NOMO-1 treated with dmso at 0.1 percent for 144 hours (cell line): ENCODE results near the gene STX8.
"Not testable (repeated sequence)": the region's sequence is repeated elsewhere in the genome, so short reads cannot be mapped to it uniquely, and the experiment has no call there.

Experiments
- DNase-seq: peaks from one replicate; lab custom pipeline; 2025; ENCODE audit not compliant: unreplicated experiment; lab: John Stamatoyannopoulos, UW

Gene STX8

DNA sequence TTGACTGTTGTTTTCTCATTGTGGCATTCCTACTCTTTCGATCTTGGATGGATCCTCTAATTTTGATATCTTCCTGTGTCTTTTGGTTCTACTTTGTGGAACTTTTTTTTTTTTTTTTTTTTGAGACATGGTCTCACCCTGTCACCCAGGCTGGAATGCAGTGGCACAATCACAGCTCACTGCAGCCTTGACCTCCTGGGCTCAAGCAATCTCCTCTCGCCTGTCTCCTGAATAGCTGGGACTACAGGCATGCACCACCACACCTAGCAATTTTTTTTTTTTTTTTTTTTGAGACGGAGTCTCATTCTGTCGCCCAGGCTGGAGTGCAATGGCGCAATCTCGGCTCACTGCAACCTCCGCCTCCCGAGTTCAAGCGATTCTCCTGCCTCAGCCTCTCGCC, 220.4 kb downstream of the STX8 start:
- not testable (repeated sequence) for DNase-seq

DNA sequence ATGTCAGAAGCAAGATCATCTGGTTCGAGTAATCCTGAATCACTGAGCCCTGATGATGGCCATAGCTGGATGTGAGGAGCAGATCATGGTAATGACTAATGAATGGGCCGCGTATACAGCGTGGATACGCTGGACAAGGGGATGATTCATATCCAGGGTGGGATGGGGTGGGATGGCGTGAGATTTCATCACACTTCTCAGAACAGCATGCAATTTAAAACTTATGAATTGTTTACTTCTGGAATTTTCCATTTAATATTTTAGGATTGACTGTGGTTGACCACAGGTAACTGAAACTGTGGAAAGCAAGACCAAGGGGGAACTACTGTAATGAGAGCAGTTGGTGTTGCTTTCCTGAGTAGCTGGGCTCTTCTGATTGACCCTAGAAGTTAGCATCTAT, 225.5 kb downstream of the STX8 start:
- no peak for DNase-seq

- no peak for DNase-seq
These were observed 229.2 kb downstream of the STX8 start for GRCh38 chr17:9346296-9346926.

- no peak for DNase-seq
These were observed 232.1 kb downstream of the STX8 start for GRCh38 chr17:9343516-9343915.

DNA sequence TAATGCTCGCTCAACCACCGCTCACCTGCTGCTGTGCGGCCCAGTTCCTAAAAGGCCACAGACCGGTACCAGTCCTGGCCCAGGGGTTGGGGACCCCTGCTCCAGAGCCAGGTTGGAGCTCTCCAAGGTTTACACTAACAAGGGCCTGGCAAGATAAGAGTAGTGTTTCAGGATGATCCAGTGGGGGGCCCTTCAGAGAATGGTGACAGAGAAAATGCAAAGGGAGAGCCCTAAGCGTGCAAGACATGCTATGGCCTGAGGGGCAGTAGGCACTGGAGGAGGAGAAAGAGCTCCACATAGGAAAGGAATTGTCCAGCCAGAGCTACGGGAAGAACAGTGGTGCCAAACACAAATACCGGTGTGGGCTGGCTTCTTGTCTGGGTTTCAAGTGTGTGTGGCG, 233.4 kb downstream of the STX8 start:
- DNase-seq = no peak

DNA sequence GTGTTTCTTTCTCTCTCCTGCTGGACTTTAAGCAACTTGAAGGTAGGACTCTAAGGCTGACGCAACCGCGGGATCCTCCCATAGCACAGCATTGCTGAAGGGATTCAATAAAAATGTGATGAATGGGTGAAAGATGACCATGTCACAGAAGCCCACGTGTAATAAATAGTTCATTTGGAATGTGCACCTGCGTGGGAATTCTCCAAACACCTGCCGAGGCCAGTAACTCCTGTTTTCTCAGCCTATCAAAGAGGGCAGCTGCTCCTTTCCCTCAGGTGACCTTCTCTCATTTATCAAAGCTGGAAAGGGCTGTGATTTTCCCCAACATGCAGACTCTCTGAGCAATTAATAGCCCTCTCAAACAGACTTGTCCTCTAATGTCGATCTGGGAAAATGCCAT, 235.7 kb downstream of the STX8 start:
- DNase-seq = no peak

DNA sequence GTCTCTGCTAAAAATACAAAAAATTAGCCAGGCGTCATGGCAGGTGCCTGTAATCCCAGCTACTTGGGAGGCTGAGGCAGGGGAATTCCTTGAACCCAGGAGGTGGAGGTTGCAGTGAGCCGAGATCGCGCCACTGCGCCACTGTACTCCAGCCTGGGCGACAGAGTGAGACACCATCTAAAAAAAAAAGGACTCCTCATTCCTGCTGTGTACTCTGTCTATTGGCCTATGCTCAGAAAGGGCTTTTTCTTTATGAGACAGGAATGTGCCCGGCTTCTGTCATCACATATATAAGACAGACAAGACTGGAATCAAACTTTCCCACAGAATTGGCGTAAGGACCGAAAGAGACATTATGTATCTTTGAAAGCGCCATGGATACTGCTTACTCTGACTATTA, 236.1 kb downstream of the STX8 start:
- DNase-seq = not testable (repeated sequence)

- DNase-seq = no peak
These were observed 238.8 kb downstream of the STX8 start for GRCh38 chr17:9336817-9337216.

DNA sequence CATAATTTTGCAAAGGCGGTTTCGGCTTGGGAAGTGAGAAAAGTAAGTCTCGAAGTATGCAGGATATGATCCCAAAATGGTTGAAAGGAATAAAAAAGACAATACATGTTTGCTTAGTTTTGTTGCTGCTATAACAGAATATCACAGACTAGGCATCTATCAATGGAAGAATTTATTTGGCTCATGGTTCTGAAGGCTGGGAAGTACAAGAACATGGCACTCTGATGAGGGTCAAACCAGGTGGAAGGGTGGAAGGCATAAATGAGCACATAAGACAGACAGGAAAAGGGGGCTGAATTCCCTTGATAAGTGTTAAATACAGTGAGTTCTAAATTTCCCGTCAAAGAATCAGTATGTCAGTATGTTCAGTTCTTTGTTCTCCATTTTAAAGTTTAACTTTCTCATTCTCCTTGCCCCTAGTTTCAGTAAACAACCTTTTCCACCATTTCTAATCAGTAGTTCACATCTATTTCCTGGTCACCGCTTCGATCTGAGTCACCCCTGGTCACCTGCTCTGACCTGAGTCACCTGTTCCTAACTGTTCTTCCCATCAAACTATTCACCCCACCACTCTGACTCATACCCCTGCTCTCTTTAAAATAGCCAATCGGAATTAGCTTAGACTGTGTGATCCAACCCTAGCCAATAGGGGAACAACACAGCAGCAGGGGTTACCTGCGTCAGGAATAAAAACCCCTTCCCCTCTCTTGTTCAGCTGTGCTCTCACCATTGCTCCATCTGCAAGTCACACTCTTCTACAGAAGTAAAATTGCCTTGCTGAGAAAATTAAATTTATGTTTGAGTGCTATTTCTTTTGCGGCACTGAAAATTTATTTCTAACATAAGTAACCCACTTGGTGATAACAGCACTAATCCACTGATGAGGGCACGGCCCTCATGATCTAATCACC, 240.8 kb downstream of the STX8 start:
- no peak for DNase-seq

DNA sequence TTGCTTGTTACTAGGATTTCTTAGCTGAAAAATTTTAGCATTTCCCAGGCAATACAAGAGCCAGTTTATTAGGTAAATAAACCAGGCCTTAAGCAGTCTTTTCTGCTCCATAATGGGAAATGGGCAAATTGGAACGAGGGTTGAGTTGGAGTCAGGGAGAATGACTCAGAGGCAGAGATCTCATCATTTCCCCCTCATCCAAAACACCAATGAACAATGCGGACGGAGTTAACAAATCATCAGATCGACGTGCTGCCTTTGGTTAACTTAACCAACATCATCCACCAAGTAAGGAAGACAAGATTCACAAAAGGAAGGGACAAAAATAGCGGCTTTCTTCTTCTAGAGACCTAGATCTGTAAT, 243.5 kb downstream of the STX8 start:
- DNase-seq = no peak

DNA sequence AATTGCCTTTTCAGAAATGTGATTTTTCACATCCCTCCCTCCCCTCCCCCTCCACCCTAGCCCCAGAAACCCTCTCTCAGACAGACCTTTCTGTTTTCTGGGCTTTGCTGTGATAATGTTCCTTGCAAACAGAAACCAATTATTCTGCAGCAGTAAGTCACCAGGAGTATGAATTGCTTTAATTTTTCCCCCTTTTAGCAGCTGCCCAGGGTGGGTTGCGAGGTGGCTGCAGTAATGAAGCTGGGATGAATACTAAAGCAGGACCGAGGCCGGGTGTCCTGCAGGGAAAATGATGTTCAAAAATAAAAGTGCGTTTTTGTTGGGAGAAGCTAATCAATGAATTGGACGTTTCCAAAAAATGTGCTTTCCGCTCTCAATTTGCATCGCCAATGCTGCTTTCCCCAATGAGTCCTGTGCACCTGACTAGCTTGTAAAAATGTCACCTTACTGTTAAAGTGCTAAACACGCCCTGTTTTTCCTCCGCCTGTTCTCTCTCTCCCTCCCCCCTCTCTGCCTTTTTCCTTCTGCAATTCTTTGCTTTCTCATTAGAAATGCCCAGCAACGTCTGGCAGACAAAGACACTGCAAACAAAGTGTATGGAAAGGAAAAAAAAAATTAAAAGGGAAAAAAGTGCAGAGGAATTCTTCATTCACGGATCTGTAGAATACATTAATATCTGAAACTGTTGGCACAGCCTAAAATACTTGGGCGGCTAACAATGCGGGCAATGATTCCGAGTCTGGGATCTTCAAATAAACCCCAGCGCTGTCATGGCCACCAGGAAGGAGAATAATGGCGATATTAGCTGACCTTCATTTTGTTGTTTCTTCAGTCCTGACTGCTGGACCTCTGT, 244.1 kb downstream of the STX8 start:
- DNase-seq = no peak

GRCh38 chr17:9330611-9331271, 244.9 kb downstream of the STX8 start:
- no peak for DNase-seq

DNA sequence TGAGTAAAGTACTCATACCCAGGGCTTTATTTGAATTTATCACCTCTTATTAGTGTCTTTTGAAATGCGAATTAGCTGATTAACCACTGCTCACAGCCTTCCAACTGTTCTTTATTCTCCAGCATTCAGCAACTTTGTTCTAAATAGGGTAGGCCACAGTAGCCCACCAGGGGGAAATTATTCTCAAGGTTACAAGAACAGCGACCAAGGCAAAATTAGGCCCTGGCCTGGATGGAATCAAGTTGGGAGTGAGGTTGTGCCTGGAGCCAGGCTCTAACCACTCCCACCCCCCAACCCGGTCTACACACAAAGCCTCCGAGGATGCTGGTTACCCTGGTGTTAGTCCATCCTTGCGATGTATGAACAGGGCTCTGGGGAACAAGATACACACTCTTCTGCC, 245.5 kb downstream of the STX8 start:
- DNase-seq = no peak

GRCh38 chr17:9329251-9329921, 246.2 kb downstream of the STX8 start:
- DNase-seq = no peak

- DNase-seq = no peak
These were observed 250.8 kb downstream of the STX8 start for GRCh38 chr17:9324864-9325263.

DNA sequence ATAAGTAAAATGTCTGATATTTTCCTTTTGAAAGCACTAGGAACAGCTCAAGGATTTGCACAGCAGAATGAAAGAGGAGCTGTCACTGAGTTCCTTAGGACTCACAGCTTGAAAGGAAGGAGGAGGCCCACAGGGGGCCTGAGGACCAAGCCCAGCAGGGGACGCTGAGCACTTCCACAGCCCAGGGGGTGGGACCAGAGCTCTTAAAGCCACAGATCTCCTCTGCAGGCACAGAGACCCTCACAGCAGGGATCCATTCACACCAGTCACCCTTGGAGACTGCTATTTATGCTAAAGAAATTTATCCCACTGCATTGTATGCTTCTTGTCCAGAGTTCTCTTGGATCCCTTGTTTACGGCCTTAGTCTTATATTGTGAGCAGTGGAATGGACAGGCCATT, 253.3 kb downstream of the STX8 start:
- no peak for DNase-seq

- DNase-seq = no peak
These were observed 253.7 kb downstream of the STX8 start for GRCh38 chr17:9321890-9322289.

DNA sequence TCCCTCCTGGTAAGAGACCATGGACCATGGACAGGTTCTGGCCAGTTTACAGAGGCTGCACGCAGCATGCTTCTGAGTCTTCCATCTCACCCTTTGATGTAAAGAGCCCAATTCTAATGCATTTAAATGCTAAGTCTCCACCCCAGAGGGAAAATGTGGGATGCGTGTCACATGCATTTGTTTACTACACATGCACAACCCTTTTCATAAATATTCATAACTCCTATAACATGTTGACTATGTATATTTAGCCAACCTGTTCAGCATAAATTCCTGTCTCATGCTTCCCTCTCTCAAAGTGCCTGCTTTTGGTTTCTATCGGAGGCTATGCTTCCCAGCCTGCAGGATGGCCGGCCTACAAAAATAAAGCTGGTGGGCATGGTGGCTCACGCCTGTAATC, 260.3 kb downstream of the STX8 start:
- no peak for DNase-seq

GRCh38 chr17:9313346-9313745, 262.3 kb downstream of the STX8 start:
- DNase-seq = no peak

GRCh38 chr17:9309216-9309615, 266.4 kb downstream of the STX8 start:
- DNase-seq = no peak

DNA sequence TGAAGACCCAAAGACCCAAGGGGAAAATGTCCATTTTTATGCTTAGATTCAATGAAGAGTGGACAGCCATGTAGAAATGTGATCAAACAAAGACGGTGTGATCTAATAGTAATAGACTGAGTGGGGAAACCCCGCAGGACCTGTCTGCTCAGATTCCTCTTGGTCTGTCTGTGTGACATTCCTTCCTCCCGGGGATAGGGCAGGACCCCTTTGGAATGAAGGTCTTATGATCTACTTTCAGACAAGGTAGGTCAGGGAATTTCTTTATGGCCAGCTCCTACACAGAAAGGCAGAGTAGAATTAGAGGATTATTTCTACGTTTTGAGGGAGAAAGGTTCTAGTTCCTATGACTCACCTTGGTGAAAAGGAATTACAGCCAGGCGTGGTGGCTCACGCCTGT, 267.6 kb downstream of the STX8 start:
- no peak for DNase-seq
